CD4-positive, alpha-beta T cell treated with Interleukin-10 for 1 hour (primary cell): Measurements from ENCODE around the gene NEDD4L.

Experiments
- DNase-seq: peaks from one replicate; pipeline ENCODE4 v3.0.0-alpha.2; 2020

NEDD4L gene

GRCh38 chr18:58446391-58447060 lies 402.5 kb downstream of the NEDD4L start:
- DNase-seq, result no peak

- DNase-seq, result no peak
These were observed 403.5 kb downstream of the NEDD4L start for GRCh38 chr18:58447402-58448095.

- DNase-seq, result no peak
These were observed 405.4 kb downstream of the NEDD4L start for GRCh38 chr18:58449464-58449863.
